Measurements from ENCODE around the gene FMC1. TPM values are rescaled to one million over a fixed set of nuclear protein-coding genes. Genes with fewer than 3 reads are reported as not detected.

The FMC1 gene
- total RNA-seq, 1 donor from 2014 or later, result 1.6 TPM

DNA sequence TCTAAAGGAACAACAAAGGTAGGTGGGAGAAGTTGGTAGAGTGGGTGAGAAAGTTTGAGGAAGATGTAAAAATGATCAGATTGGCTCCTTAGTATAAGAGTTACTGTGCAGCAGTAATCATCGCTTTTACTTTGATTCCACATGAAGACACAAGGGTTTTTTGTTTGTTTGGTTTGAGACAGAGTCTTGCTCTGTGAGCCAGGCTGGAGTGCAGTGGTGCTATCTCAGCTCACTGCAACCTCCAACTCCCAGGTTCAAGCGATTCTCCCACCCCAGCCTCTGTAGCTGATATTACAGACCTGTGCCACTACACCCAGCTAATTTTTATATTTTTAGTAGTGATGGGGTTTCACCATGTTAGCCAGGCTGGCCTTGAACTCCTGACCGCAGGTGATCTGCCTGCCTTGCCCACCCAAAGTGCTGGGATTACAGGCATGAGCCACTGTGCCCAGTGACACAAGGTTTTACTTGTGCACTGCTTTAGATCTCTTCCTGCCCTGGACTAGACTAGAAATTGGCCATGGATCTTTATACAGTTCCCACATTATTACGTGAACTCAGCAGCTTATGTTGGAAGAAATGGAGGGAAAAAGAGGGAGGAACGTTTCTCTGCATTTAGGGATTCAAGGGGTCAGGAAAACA, 29.3 kb downstream of the FMC1 start:
- FAIRE-seq, result no peak

DNA sequence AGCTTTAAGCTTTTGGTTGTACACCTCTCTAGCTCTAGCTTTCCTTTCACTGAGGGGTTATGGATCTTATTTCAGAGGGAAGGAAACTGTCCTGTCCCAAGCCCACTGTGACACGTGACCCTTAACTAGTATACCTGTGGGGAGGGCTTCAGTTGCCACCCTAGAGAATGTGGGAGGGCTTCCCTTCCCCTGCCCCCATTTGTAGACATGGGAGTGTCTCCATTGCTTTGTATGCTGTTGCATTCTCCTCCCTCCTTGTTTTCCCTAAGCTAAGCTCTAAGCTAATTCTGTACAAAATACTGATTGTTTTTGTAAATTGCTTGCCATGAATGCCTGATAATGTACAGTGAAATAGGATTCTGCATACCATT, 29.8 kb downstream of the FMC1 start:
- Histone ChIP-seq H3K36me3 (ENCODE audit: control insufficient read depth, insufficient read depth, low read length) (peaks cover 7% of the 10 kb centered on the region), H3K27me3 (ENCODE audit: control insufficient read depth, insufficient read depth, low read length) (no peaks in the 10 kb centered on the region), H3K4me3 (ENCODE audit: low read depth, low read length) (no peak overlapping the region)
- DNase-seq (ENCODE audit: low read depth), result no peak
- no peak for TF ChIP-seq CTCF (IDR thresholded peaks at IDR 0.05; ENCODE audit: insufficient read depth, low read length, severe bottlenecking)
- FAIRE-seq, result no peak

More for the DNA sequence above, 29.3 kb downstream of the FMC1 start:
- H3K4me3 ChIP-seq (ENCODE audit: low read depth, low read length), result no peak overlapping the region
- H3K27me3 ChIP-seq (ENCODE audit: control insufficient read depth, insufficient read depth, low read length), result no peaks in the 10 kb centered on the region
- no peak for TF ChIP-seq CTCF (IDR thresholded peaks at IDR 0.05; ENCODE audit: insufficient read depth, low read length, severe bottlenecking)
- DNase-seq (ENCODE audit: low read depth), result no peak
- H3K36me3 ChIP-seq (ENCODE audit: control insufficient read depth, insufficient read depth, low read length), result peaks cover 7% of the 10 kb centered on the region

GRCh38 chr7:139374246-139374645, 33.1 kb downstream of the FMC1 start:
- Histone ChIP-seq H3K27me3 (ENCODE audit: control insufficient read depth, insufficient read depth, low read length) (no peaks in the 10 kb centered on the region), H3K4me3 (ENCODE audit: low read depth, low read length) (no peak overlapping the region), H3K36me3 (ENCODE audit: control insufficient read depth, insufficient read depth, low read length) (peaks cover 10% of the 10 kb centered on the region)
- no peak for TF ChIP-seq CTCF (IDR thresholded peaks at IDR 0.05; ENCODE audit: insufficient read depth, low read length, severe bottlenecking)
- FAIRE-seq, result no peak
- no peak for DNase-seq (ENCODE audit: low read depth)

DNA sequence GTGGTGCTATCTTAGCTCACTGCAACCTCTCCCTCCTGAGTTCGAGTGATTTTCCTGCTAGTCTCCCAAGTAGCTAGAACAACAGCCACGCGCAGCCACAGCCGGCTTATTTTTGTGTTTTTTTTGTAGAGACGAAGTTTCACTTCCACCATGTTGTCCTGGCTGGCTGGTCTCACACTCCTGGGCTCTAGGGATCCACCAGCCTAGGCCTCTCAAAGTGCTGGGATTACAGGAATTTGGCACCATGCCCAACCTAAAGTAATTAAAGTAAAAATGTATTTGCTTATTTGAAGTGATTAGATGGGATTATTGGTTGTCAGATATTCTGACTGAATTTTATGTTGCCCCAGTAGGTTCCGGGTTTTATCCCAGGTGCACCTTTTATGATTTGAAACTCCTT, 41.3 kb downstream of the FMC1 start:
- no peaks in the 10 kb centered on the region for H3K27me3 ChIP-seq (ENCODE audit: control insufficient read depth, insufficient read depth, low read length)
- no peak overlapping the region for H3K4me3 ChIP-seq (ENCODE audit: low read depth, low read length)
- no peak for FAIRE-seq
- TF ChIP-seq CTCF (IDR thresholded peaks at IDR 0.05; ENCODE audit: insufficient read depth, low read length, severe bottlenecking), result no peak
- H3K36me3 ChIP-seq (ENCODE audit: control insufficient read depth, insufficient read depth, low read length), result peaks cover 12% of the 10 kb centered on the region
- DNase-seq (ENCODE audit: low read depth), result no peak

DNA sequence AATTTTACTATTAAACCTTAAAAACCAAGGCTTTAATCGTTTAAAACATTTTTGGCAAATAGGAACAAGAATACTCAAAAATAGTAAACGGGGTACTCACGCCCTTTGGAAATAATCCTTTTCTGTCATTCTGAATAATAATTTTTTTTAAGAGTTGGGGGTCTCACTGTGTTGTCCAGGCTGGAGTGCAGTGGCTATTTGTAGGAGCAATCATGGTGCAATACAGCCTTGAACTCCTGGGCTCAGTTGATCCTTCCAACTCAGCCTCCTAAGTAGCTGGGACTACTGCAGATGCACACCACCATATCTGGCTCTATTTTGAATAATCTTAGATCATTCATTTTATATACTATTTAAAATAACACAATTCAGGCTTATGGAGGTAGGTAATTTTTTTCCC, 43.5 kb downstream of the FMC1 start:
- DNase-seq (ENCODE audit: low read depth) (no peak), FAIRE-seq (no peak)
- no peak for TF ChIP-seq CTCF (IDR thresholded peaks at IDR 0.05; ENCODE audit: insufficient read depth, low read length, severe bottlenecking)
- Histone ChIP-seq H3K27me3 (ENCODE audit: control insufficient read depth, insufficient read depth, low read length) (no peaks in the 10 kb centered on the region), H3K4me3 (ENCODE audit: low read depth, low read length) (no peak overlapping the region), H3K36me3 (ENCODE audit: control insufficient read depth, insufficient read depth, low read length) (peaks cover 8% of the 10 kb centered on the region)

- peaks cover 8% of the 10 kb centered on the region for H3K36me3 ChIP-seq (ENCODE audit: control insufficient read depth, insufficient read depth, low read length)
- TF ChIP-seq CTCF (IDR thresholded peaks at IDR 0.05; ENCODE audit: insufficient read depth, low read length, severe bottlenecking), result no peak
- H3K27me3 ChIP-seq (ENCODE audit: control insufficient read depth, insufficient read depth, low read length), result no peaks in the 10 kb centered on the region
- no peak overlapping the region for H3K4me3 ChIP-seq (ENCODE audit: low read depth, low read length)
- DNase-seq (ENCODE audit: low read depth) (no peak), FAIRE-seq (no peak)
Observed at GRCh38 chr7:139387594-139387993, 46.5 kb downstream of the FMC1 start.

All from bronchial epithelial cell (primary cell).